Natural killer cell treated with Interleukin-12 subunit alpha and Interleukin-12 subunit beta and Interleukin-15 and Interleukin-18, amount 100 ng/mL, for 72 hours (primary cell): ENCODE results near the gene KRT12. TPM values are rescaled to one million over a fixed set of nuclear protein-coding genes. Genes with fewer than 3 reads are reported as not detected.

Experiments used
- ATAC-seq, 2 donors: fragments of 150-1000 bp; cut with Tn5 transposase in 1 of 2; sonication (Bioruptor Pico), chemical (Tn5 transposase) in 1 of 2; 2 replicates each; pipeline ENCODE4 v1.10.0; 2021
- DNase-seq: peaks from one replicate; pipeline ENCODE4 v3.0.0; 2022; ENCODE audit warnings: low spot score
- H3K27ac Mint-ChIP-seq, 2 donors: 1 replicate in 1 of 2; 2 replicates in 1 of 2; pipeline ENCODE4 v1.8.0; 2022; ENCODE audit warnings: mixed read lengths in 2 of 2, mild to moderate bottlenecking in 1 of 2, moderate library complexity in 1 of 2
- H3K27me3 Mint-ChIP-seq, 2 donors: 1 replicate in 1 of 2; 2 replicates in 1 of 2; pipeline ENCODE4 v1.8.0; 2022; ENCODE audit warnings: mixed read lengths in 2 of 2
- H3K36me3 Mint-ChIP-seq: one replicate; pipeline ENCODE4 v1.8.0; 2022; ENCODE audit warnings: mixed read lengths
- H3K4me1 Mint-ChIP-seq, 2 donors: 1 replicate in 1 of 2; 2 replicates in 1 of 2; pipeline ENCODE4 v1.8.0; 2022; ENCODE audit warnings: low read depth in 2 of 2, mixed read lengths in 2 of 2, mild to moderate bottlenecking in 1 of 2
- H3K4me3 Mint-ChIP-seq: one replicate; pipeline ENCODE4 v1.8.0; 2022; ENCODE audit warnings: mixed read lengths
- H3K9me3 Mint-ChIP-seq: 2 replicates; pipeline ENCODE4 v1.8.0; 2022; ENCODE audit warnings: mixed read lengths
- total RNA-seq, 2 donors: library from RNA; stranded (reverse); gene quantifications; one replicate each; pipeline ENCODE4 v1.2.3, GENCODE V29; 2022

The KRT12 gene
- total RNA-seq, 2 donors from 2014 or later, result not detected

GRCh38 chr17:40846515-40847144 is 20.4 kb downstream of the KRT12 start:
- ATAC-seq, result no peak
- H3K27me3 Mint-ChIP-seq, result peaks cover 45 to 49% of the 10 kb centered on the region in 2 donors
- DNase-seq, result no peak
- no peak overlapping the region for H3K4me3 Mint-ChIP-seq
- no peaks in the 10 kb centered on the region for H3K4me1 Mint-ChIP-seq
- H3K9me3 Mint-ChIP-seq, result no peaks in the 10 kb centered on the region
- no peak overlapping the region for H3K27ac Mint-ChIP-seq
- H3K36me3 Mint-ChIP-seq, result no peaks in the 10 kb centered on the region

GRCh38 chr17:40844671-40845107 is 22.3 kb downstream of the KRT12 start:
- H3K27ac Mint-ChIP-seq, result no peak overlapping the region
- DNase-seq (no peak), ATAC-seq (no peak)
- H3K36me3 Mint-ChIP-seq, result no peaks in the 10 kb centered on the region
- H3K4me3 Mint-ChIP-seq, result no peak overlapping the region
- peaks cover 36 to 51% of the 10 kb centered on the region in 2 donors for H3K27me3 Mint-ChIP-seq
- no peaks in the 10 kb centered on the region for H3K4me1 Mint-ChIP-seq
- H3K9me3 Mint-ChIP-seq, result no peaks in the 10 kb centered on the region

- H3K4me1 Mint-ChIP-seq, result no peaks in the 10 kb centered on the region
- H3K36me3 Mint-ChIP-seq, result no peaks in the 10 kb centered on the region
- DNase-seq, result no peak
- no peak for ATAC-seq
- H3K27me3 Mint-ChIP-seq, result peaks cover 42 to 48% of the 10 kb centered on the region in 2 donors
- H3K27ac Mint-ChIP-seq, result no peak overlapping the region
- H3K9me3 Mint-ChIP-seq, result no peaks in the 10 kb centered on the region
- H3K4me3 Mint-ChIP-seq, result no peak overlapping the region
Measured at GRCh38 chr17:40843242-40843641, 23.8 kb downstream of the KRT12 start.

DNA sequence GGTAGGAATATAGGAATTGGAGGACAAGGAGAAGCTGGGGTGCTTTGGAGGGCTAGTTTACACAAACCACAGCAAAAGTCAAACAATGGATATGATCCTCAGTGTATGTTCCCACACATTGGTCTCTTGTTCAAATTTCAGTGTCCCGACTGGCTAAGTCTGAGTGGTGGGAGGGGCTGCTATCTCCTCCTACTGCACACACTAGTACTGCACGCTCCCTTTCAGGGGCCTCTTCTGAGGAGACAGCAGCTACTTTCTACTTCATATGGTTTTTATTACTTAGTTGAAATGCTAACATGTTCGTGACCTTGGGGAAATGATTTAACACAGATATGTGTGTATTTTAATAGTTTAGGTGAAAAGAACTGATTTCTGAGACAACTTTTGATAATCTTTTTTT is 25.8 kb downstream of the KRT12 start:
- Mint-ChIP-seq H3K4me1 (no peaks in the 10 kb centered on the region), H3K9me3 (no peaks in the 10 kb centered on the region), H3K27ac (no peak overlapping the region), H3K27me3 (peaks cover 39 to 43% of the 10 kb centered on the region in 2 donors), H3K4me3 (no peak overlapping the region), H3K36me3 (no peaks in the 10 kb centered on the region)
- no peak for DNase-seq
- no peak for ATAC-seq

DNA sequence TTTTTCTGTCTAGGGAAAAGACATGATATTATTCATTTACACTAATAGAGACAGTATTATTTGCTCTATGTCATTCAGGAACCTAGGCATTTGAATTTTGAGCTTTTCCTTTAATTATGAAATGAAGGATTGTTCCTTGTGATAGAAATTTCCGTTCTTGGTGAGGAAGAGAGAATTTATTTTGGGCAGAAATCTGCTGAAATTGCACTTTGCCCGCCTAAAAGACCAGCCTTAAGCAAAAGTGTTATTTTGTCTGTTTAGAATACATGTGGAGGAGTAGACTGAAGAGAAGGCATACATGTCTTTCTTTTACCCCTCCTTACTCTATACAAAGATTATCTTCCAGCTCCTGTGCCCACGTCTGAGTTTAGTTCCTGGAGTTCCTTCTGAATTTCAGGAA is 27.8 kb downstream of the KRT12 start:
- H3K27ac Mint-ChIP-seq, result no peak overlapping the region
- H3K9me3 Mint-ChIP-seq, result no peaks in the 10 kb centered on the region
- H3K4me3 Mint-ChIP-seq, result no peak overlapping the region
- H3K27me3 Mint-ChIP-seq, result peaks cover 19 to 25% of the 10 kb centered on the region in 2 donors
- ATAC-seq (no peak), DNase-seq (no peak)
- H3K36me3 Mint-ChIP-seq, result peaks cover 4% of the 10 kb centered on the region
- H3K4me1 Mint-ChIP-seq, result no peaks in the 10 kb centered on the region

- no peak overlapping the region for H3K27ac Mint-ChIP-seq
- H3K27me3 Mint-ChIP-seq, result peaks cover 7 to 16% of the 10 kb centered on the region in 2 donors
- H3K36me3 Mint-ChIP-seq, result peaks cover 4% of the 10 kb centered on the region
- no peaks in the 10 kb centered on the region for H3K9me3 Mint-ChIP-seq
- H3K4me1 Mint-ChIP-seq, result no peaks in the 10 kb centered on the region
- no peak overlapping the region for H3K4me3 Mint-ChIP-seq
- ATAC-seq, result no peak
- no peak for DNase-seq
Measured at GRCh38 chr17:40836020-40836419, 31.0 kb downstream of the KRT12 start.

DNA sequence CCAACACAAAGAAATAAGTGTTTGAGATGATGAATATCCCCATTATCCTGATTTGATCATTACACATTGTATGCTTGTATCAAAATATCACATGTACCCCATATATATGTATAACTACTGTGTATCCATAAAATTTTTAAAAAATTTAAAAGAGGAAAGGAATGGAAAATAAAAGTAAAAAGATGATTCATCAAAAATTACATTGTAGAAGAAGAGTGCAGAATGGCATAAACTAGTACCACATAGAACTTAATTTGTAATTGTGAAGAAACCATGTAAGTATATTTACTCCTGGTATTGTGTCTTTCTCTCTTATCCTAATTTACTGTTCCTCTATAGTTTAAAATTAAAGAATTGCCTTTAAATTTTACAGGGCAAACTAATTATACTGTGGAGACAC is 33.1 kb downstream of the KRT12 start:
- H3K27ac Mint-ChIP-seq, result no peak overlapping the region
- no peaks in the 10 kb centered on the region for H3K4me1 Mint-ChIP-seq
- H3K9me3 Mint-ChIP-seq, result no peaks in the 10 kb centered on the region
- ATAC-seq (no peak), DNase-seq (no peak)
- peaks cover 4% of the 10 kb centered on the region for H3K36me3 Mint-ChIP-seq
- H3K27me3 Mint-ChIP-seq, result peaks cover 4 to 6% of the 10 kb centered on the region in 2 donors
- no peak overlapping the region for H3K4me3 Mint-ChIP-seq

GRCh38 chr17:40832840-40833239 is 34.2 kb downstream of the KRT12 start:
- peaks cover 0 to 3% of the 10 kb centered on the region in 2 donors for H3K4me1 Mint-ChIP-seq
- H3K9me3 Mint-ChIP-seq, result no peaks in the 10 kb centered on the region
- no peak overlapping the region for H3K27ac Mint-ChIP-seq
- DNase-seq (no peak), ATAC-seq (no peak)
- H3K27me3 Mint-ChIP-seq, result peaks cover 4% of the 10 kb centered on the region in 2 donors
- H3K4me3 Mint-ChIP-seq, result no peak overlapping the region
- peaks cover 4% of the 10 kb centered on the region for H3K36me3 Mint-ChIP-seq

- Mint-ChIP-seq H3K9me3 (no peaks in the 10 kb centered on the region), H3K27me3 (peaks cover 18 to 22% of the 10 kb centered on the region in 2 donors), H3K27ac (no peak overlapping the region), H3K36me3 (peaks cover 10% of the 10 kb centered on the region), H3K4me3 (no peak overlapping the region), H3K4me1 (peaks cover 0 to 6% of the 10 kb centered on the region in 2 donors)
- no peak for ATAC-seq
- DNase-seq, result no peak
Measured at GRCh38 chr17:40830085-40830776, 36.8 kb downstream of the KRT12 start.

- Mint-ChIP-seq H3K4me3 (no peak overlapping the region), H3K9me3 (no peaks in the 10 kb centered on the region), H3K27ac (no peak overlapping the region), H3K27me3 (peaks cover 25 to 34% of the 10 kb centered on the region in 2 donors), H3K36me3 (peaks cover 6% of the 10 kb centered on the region), H3K4me1 (peaks cover 0 to 6% of the 10 kb centered on the region in 2 donors)
- ATAC-seq (no peak), DNase-seq (no peak)
Measured at GRCh38 chr17:40828454-40829044, 38.5 kb downstream of the KRT12 start.

DNA sequence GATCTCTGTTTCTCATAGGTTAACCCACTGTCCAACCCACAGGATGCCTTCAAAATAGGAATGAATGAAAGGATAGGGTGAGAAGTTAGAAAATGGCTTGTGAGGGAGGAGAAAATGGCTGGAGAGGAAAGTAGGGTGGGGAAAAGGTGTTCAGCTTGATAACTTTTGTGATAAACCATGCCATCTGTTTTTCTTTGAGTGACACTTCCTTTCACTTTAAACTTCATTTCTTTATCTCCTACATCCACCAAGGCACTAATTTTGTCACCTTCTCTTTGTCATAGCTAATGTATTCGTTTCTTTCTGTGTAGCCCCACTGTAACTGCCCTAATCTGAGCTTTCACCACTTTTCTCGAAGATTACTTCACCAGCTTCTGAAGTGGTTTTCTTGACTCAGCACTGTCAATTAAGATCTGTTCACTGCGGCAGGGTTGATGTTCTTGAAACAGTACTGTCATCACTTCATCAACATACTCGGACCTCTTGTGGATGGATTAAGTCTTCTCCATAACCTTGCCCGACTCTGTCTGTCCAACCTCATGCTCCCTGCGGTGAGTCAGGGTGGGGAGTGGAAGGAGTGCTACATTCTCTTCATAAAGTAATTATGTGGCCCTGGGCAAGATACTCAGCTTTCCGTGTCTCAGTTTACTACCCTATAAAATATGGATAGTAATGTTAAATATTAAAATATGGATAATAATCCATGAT is 39.1 kb downstream of the KRT12 start:
- DNase-seq, result no peak
- no peak overlapping the region for H3K27ac Mint-ChIP-seq
- no peaks in the 10 kb centered on the region for H3K9me3 Mint-ChIP-seq
- H3K36me3 Mint-ChIP-seq, result peaks cover 6% of the 10 kb centered on the region
- peaks cover 26 to 34% of the 10 kb centered on the region in 2 donors for H3K27me3 Mint-ChIP-seq
- H3K4me3 Mint-ChIP-seq, result no peak overlapping the region
- peak; percentile 49 to 57 for ATAC-seq
- H3K4me1 Mint-ChIP-seq, result peaks cover 0 to 6% of the 10 kb centered on the region in 2 donors

- Mint-ChIP-seq H3K9me3 (no peaks in the 10 kb centered on the region), H3K36me3 (peaks cover 6% of the 10 kb centered on the region), H3K27me3 (peaks cover 26 to 34% of the 10 kb centered on the region in 2 donors), H3K4me1 (peaks cover 0 to 6% of the 10 kb centered on the region in 2 donors), H3K4me3 (no peak overlapping the region), H3K27ac (no peak overlapping the region)
- no peak for DNase-seq
- no peak for ATAC-seq
Measured at GRCh38 chr17:40825599-40825998, 41.4 kb downstream of the KRT12 start.

DNA sequence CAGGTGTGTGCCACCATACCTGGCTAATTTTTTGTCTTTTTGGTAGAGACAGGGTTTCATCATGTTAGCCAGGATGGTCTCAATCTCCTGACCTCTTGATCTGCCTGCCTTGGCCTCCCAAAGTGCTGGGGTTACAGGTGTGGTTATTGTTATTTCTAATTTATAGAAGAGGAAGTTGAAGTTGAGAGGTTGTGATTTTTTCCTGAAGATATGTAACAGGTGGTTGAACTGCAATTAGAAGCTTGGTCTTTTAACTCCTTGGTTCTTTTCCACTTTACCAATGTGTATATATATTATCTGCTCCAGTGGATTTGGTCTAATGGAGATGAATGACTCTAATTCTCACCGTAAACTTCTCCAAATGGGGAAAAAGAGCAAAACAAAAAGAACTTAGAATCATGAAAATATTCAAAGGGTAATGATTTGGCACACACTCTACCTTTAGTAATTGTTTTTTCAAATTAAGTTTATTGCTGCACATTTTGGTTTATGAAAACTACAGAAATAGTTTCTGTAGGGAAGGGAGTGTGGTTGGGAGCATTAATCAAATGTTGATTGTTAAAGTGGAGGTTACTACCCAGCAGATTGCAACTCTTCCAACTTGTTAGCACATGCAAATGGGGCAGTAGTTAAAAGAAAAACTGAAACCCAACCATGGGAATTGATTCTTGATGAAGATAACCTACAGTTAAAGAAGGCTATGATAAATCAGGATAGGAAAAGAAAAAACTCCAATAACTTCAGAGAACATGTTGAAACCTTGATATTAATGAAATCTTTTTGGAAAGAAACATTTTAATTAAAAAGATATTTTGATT is 42.8 kb downstream of the KRT12 start:
- no peak overlapping the region for H3K27ac Mint-ChIP-seq
- DNase-seq (no peak), ATAC-seq (no peak)
- peaks cover 8 to 14% of the 10 kb centered on the region in 2 donors for H3K4me1 Mint-ChIP-seq
- H3K27me3 Mint-ChIP-seq, result peaks cover 22 to 39% of the 10 kb centered on the region in 2 donors
- peaks cover 17% of the 10 kb centered on the region for H3K36me3 Mint-ChIP-seq
- no peaks in the 10 kb centered on the region for H3K9me3 Mint-ChIP-seq
- H3K4me3 Mint-ChIP-seq, result no peak overlapping the region
